OCI-LY1 (cell line): ENCODE results near the gene B4GALT2.

Experiments used
- H2AFZ ChIP-seq: fragments of 200-600 bp; sonication (generic), shearing (Covaris generic); 2 replicates; pipeline ENCODE4 v1.6.0; 2014; ENCODE audit warnings: antibody characterized with exemption, mild to moderate bottlenecking, low read length
- H3F3A ChIP-seq: fragments of 200-600 bp; sonication (generic), shearing (Covaris generic); 2 replicates; pipeline ENCODE4 v1.6.0; 2014; ENCODE audit warnings: mild to moderate bottlenecking, antibody characterized with exemption, low read length, moderate library complexity; ENCODE audit not compliant: insufficient read depth
- H3K27ac ChIP-seq: fragments of 200-600 bp; sonication (generic); 2 replicates; pipeline ENCODE4 v1.5.1; 2014; ENCODE audit warnings: low read length, mixed run types, mild to moderate bottlenecking, low read depth; ENCODE audit not compliant: poor library complexity, severe bottlenecking
- H3K27me3 ChIP-seq: fragments of 200-600 bp; sonication (generic); 2 replicates; pipeline ENCODE4 v1.6.0; 2014; ENCODE audit warnings: antibody characterized with exemption, mild to moderate bottlenecking, low read length, moderate library complexity; ENCODE audit not compliant: insufficient read depth
- H3K36me3 ChIP-seq: fragments of 200-600 bp; sonication (generic); 2 replicates; pipeline ENCODE4 v1.6.1; 2014; ENCODE audit warnings: mild to moderate bottlenecking, antibody characterized with exemption, low read length, moderate library complexity, mixed read lengths; ENCODE audit not compliant: insufficient read depth
- H3K4me1 ChIP-seq: fragments of 200-600 bp; sonication (generic); 2 replicates; pipeline ENCODE4 v1.5.1; 2014; ENCODE audit warnings: mild to moderate bottlenecking, low read length, moderate library complexity; ENCODE audit not compliant: insufficient read depth, severe bottlenecking
- H3K4me2 ChIP-seq: fragments of 200-600 bp; sonication (generic), shearing (Covaris generic); 2 replicates; pipeline ENCODE4 v1.6.1; 2014; ENCODE audit warnings: low read length
- H3K4me3 ChIP-seq: fragments of 200-600 bp; sonication (generic); 2 replicates; pipeline ENCODE4 v1.5.1; 2014; ENCODE audit warnings: low read length, low read depth, mild to moderate bottlenecking, mixed read lengths; ENCODE audit not compliant: poor library complexity, severe bottlenecking
- H3K79me2 ChIP-seq: fragments of 200-600 bp; shearing (Covaris generic); 2 replicates; pipeline ENCODE4 v1.6.1; 2016; ENCODE audit warnings: mixed run types, low read length, mixed read lengths; ENCODE audit not compliant: insufficient read depth
- H3K9ac ChIP-seq: fragments of 200-600 bp; sonication (generic), shearing (Covaris generic); 2 replicates; pipeline ENCODE4 v1.6.1; 2014; ENCODE audit warnings: mild to moderate bottlenecking, low read length, mixed read lengths
- H3K9me2 ChIP-seq: fragments of 200-600 bp; sonication (generic), shearing (Covaris generic); 2 replicates; pipeline ENCODE4 v1.6.1; 2014; ENCODE audit warnings: low read depth, mild to moderate bottlenecking, low read length, mixed read lengths
- H3K9me3 ChIP-seq: fragments of 200-600 bp; shearing (Covaris generic); 2 replicates; pipeline ENCODE4 v1.6.1; 2014; ENCODE audit warnings: low read length, mixed read lengths
- H4K20me1 ChIP-seq: fragments of 200-600 bp; sonication (generic), shearing (Covaris generic); 2 replicates; pipeline ENCODE4 v1.6.0; 2016; ENCODE audit warnings: mild to moderate bottlenecking, low read length; ENCODE audit not compliant: insufficient read depth
- EZH2 ChIP-seq: fragments of 200-600 bp; sonication (generic), shearing (Covaris generic); IDR thresholded peaks from 2 replicates; pipeline ENCODE4 v1.8.0; 2017; ENCODE audit warnings: borderline replicate concordance, mixed run types, mild to moderate bottlenecking, antibody characterized with exemption, low read length, moderate library complexity, mixed read lengths
- TF ChIP-seq, protein P1 (sequence below): fragments of 200-600 bp; sonication (generic), shearing (Covaris generic); IDR thresholded peaks from 2 replicates; pipeline ENCODE4 v1.5.1; 2017; ENCODE audit warnings: mild to moderate bottlenecking, antibody characterized with exemption, low read length, moderate library complexity, mixed read lengths

B4GALT2 gene

DNA sequence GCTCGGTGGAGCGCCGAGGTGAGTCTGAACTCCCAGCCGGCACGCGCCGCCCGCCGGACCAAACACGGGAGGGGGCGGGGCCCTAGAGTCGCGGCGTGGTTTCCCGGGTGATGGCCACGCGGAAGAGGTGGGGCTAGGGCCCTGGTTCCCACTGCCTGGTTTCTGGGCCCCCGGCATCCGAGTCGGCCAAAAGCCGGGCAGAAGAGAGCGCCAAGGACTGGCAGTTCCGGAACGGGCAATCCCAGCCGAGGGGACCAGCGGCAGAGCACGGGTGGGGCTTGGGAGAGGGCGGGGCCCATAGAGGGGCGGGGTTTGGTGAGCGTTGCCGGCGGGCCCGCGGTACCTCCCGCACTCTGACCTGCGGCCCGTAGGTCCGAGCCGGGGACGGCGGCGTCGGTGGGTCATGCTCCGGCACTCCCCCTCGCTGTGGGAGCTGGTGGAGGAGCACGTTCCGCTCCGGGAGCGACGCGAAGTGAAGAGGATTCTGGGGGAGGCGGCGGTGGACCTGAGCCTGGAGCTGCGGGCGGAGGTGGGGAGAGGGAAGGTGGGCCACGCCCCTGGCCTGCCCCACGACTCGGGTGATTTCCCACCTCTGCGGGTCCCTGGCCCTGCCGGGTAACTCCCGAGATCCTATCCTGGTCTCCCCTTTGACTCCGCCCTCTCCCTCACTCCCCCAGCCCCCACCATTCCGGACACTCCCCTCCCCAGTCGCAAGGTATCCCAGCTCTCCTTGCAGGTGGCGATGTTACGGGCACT is 12.6 kb downstream of the B4GALT2 start, which contains the start of gene CCDC24:
CCDC24 (plus strand) TSS at position 124 of the 756 bp plus-strand sequence; CDS start at position 404, 280 bp downstream.
- Histone ChIP-seq H3K9me2 (no peaks in the 10 kb centered on the region), H3K9ac (peak within 1 kb of the TSS; percentile 52), H3K27ac (no peak within 1 kb of the TSS), H4K20me1 (no peaks in the 10 kb centered on the region), H3F3A (no peaks in the 10 kb centered on the region), H3K27me3 (no peaks in the 10 kb centered on the region; the same call in 1 of the 2 replicates), H2AFZ (no peak within 1 kb of the TSS), H3K36me3 (no peaks in the 10 kb centered on the region), H3K79me2 (no peaks in the 10 kb centered on the region), H3K4me2 (peak within 1 kb of the TSS; percentile 71), H3K4me1 (peaks cover 14% of the 10 kb centered on the region), H3K4me3 (peak within 1 kb of the TSS; percentile 59), H3K9me3 (no peaks in the 10 kb centered on the region)
- TF ChIP-seq, protein P1, sequence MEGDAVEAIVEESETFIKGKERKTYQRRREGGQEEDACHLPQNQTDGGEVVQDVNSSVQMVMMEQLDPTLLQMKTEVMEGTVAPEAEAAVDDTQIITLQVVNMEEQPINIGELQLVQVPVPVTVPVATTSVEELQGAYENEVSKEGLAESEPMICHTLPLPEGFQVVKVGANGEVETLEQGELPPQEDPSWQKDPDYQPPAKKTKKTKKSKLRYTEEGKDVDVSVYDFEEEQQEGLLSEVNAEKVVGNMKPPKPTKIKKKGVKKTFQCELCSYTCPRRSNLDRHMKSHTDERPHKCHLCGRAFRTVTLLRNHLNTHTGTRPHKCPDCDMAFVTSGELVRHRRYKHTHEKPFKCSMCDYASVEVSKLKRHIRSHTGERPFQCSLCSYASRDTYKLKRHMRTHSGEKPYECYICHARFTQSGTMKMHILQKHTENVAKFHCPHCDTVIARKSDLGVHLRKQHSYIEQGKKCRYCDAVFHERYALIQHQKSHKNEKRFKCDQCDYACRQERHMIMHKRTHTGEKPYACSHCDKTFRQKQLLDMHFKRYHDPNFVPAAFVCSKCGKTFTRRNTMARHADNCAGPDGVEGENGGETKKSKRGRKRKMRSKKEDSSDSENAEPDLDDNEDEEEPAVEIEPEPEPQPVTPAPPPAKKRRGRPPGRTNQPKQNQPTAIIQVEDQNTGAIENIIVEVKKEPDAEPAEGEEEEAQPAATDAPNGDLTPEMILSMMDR = no peak
- TF ChIP-seq EZH2 = no peak

DNA sequence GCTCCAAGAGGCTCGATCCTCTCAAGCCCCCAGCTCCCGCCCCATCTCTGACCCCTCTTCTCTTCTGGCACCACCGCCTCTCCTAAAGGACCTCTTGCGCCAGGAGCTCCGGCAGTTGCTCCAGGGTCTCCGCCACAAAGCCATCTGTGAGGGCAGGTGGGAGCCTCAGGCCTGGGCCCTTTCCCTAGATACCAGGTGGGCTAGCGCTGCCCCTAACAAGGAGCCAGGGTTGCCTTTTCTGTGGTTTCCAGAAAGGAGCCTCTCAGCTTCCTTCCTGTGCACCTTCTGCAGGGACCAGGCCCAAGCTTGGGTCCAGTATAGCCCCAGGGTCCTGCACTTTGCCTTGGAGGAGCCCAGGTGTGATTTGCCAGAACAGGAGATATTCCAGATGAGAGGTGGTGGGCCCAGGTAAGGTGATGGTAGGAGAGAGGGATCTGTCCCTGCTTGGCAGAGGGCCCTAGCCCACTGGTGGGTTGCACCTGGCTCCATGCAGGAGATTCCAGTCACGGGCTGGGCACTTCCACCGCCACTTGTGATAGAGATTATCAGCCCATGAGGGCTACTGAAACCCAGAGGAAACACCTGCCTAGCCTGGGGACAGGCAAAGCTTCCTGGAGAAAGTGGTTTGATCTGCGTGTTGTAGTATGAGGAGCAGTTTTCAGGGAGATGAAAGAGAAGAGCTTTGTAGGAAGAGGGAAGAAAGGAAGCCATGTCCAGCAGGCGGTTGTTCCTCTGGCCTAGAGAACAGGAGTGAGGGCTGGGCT is 13.4 kb downstream of the B4GALT2 start:
- Histone ChIP-seq H3K9ac (peak overlapping the region; percentile 52; the same call in 1 of the 2 replicates), H3K4me2 (peak overlapping the region; percentile 71), H4K20me1 (no peaks in the 10 kb centered on the region), H3K9me2 (no peaks in the 10 kb centered on the region), H3K4me1 (peaks cover 14% of the 10 kb centered on the region), H3K9me3 (no peaks in the 10 kb centered on the region), H3K36me3 (no peaks in the 10 kb centered on the region), H2AFZ (no peak overlapping the region), H3K27ac (no peak overlapping the region), H3K27me3 (no peaks in the 10 kb centered on the region; the same call in 1 of the 2 replicates), H3F3A (no peaks in the 10 kb centered on the region), H3K4me3 (peak overlapping the region; percentile 59), H3K79me2 (no peaks in the 10 kb centered on the region)
- TF ChIP-seq, protein P1 = no peak
- TF ChIP-seq EZH2 = no peak

DNA sequence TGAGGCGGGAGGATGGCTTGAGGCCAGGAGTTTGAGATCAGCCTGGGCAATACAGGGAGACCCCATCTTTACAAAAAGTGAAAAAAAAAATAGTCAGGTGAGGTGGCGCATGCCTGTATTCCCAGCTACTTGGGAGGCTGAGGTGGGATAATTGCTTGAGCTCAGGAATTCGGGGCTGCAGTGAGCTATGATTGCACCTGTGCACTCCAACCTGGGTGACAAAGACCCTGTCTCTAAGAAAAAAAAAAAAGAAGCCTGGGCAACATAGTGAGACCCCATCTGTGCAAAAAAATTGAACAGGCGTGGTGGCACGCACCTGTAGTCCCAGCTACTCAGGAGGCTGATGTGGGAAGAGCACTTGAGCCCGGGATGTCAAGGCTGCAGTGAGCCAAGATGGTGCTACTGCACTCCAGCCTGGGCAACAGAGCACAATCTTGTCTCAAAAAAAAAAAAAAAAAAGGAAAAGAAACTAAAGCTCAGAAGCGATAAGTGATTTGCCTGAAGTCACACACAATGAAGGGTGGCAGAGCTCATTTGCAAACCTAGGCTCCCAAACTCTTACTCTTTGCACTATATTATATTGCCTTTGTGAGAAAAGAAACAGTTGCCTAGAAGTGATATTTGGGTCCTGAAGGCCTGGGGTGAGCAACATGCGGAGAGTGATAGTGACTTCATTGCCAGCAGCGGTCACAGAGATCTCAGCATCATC is 14.3 kb downstream of the B4GALT2 start:
- H3K79me2 ChIP-seq = no peaks in the 10 kb centered on the region
- H3K9ac ChIP-seq = no peak overlapping the region
- H3K4me2 ChIP-seq = no peak overlapping the region
- H4K20me1 ChIP-seq = no peaks in the 10 kb centered on the region
- TF ChIP-seq, protein P1 = no peak
- TF ChIP-seq EZH2 = no peak
- H3K9me2 ChIP-seq = no peaks in the 10 kb centered on the region
- H3K4me1 ChIP-seq = peaks cover 14% of the 10 kb centered on the region
- H3K27me3 ChIP-seq = no peaks in the 10 kb centered on the region; the same call in 1 of the 2 replicates
- H3F3A ChIP-seq = no peaks in the 10 kb centered on the region
- no peaks in the 10 kb centered on the region for H3K9me3 ChIP-seq
- H3K36me3 ChIP-seq = no peaks in the 10 kb centered on the region
- H3K27ac ChIP-seq = no peak overlapping the region
- H2AFZ ChIP-seq = no peak overlapping the region
- H3K4me3 ChIP-seq = no peak overlapping the region
